SK-N-SH (cell line): ENCODE results near the gene PKNOX2. TPM values are rescaled to one million over a fixed set of nuclear protein-coding genes. Genes with fewer than 3 reads are reported as not detected.

Source experiments
- CTCF ChIA-PET: fragments of 300-600, 350-600 bp; formaldehyde crosslinking; extraction: SDS; loops from one replicate; lab custom pipeline; 2021; lab: Yijun Ruan, JAX
- POLR2A ChIA-PET: fragments of 350-600 bp; sonication (Branson Sonifier 250); formaldehyde crosslinking; extraction: SDS; loops from one replicate; lab custom pipeline; 2020; ENCODE audit warnings: antibody characterized with exemption, inconsistent platforms; lab: Yijun Ruan, JAX
- DNase-seq: peaks from one replicate; pipeline ENCODE4 v3.0.0; 2012
- H2AFZ ChIP-seq: fragments of 200-600 bp; sonication (generic); 2 replicates; pipeline ENCODE4 v1.8.1; 2016; ENCODE audit warnings: antibody characterized with exemption, mild to moderate bottlenecking, low read depth
- H3F3A ChIP-seq: fragments of 200-600 bp; sonication (generic); replicated peaks from 2 replicates; pipeline ENCODE3; 2016; ENCODE audit warnings: antibody characterized with exemption, mild to moderate bottlenecking; ENCODE audit not compliant: insufficient read depth
- H3K27ac ChIP-seq, 2 experiments: fragments of 200-500 bp in 1 of 2; fragments of 200-600 bp in 1 of 2; sonication (Bioruptor generic) in 1 of 2; sonication (generic), shearing (Covaris generic) in 1 of 2; 2 replicates each; pipeline versions ENCODE4 v1.5.1 to v1.6.1; 2014 to 2016; ENCODE audit warnings: low read depth in 2 of 2, inconsistent platforms in 1 of 2, low read length in 1 of 2, mild to moderate bottlenecking in 1 of 2, mixed read lengths in 1 of 2
- H3K27me3 ChIP-seq: fragments of 200-600 bp; sonication (generic), shearing (Covaris generic); 2 replicates; pipeline ENCODE4 v1.6.1; 2016; ENCODE audit warnings: mixed run types; ENCODE audit not compliant: insufficient read depth
- H3K36me3 ChIP-seq, 2 experiments: fragments of 200-500 bp in 1 of 2; fragments of 200-600 bp in 1 of 2; sonication (Bioruptor generic) in 1 of 2; sonication (generic) in 1 of 2; replicated peaks in 1 of 2; 2 replicates each; pipeline versions ENCODE3 to v1.5.1; 2014 to 2016; ENCODE audit warnings: low read length in 1 of 2, mild to moderate bottlenecking in 1 of 2; ENCODE audit not compliant: insufficient read depth in 2 of 2, control insufficient read depth in 1 of 2
- H3K4me1 ChIP-seq, 2 experiments: fragments of 200-500 bp in 1 of 2; fragments of 200-600 bp in 1 of 2; sonication (Bioruptor generic) in 1 of 2; sonication (generic), shearing (Covaris generic) in 1 of 2; 2 replicates each; pipeline versions ENCODE4 v1.5.1 to v1.6.1; 2014 to 2016; ENCODE audit warnings: low read depth in 1 of 2, low read length in 1 of 2, mixed run types in 1 of 2; ENCODE audit not compliant: insufficient read depth in 2 of 2, control insufficient read depth in 1 of 2
- H3K4me2 ChIP-seq: fragments of 200-600 bp; sonication (generic), shearing (Covaris generic); 2 replicates; pipeline ENCODE4 v1.6.1; 2017; ENCODE audit warnings: mixed run types
- H3K4me3 ChIP-seq, 2 experiments: fragments of 200-500 bp in 1 of 2; fragments of 200-600 bp in 1 of 2; sonication (Bioruptor generic) in 1 of 2; sonication (generic), shearing (Covaris generic) in 1 of 2; 2 replicates each; pipeline versions ENCODE4 v1.5.1 to v1.8.1; 2014 to 2016; ENCODE audit warnings: low read depth in 2 of 2, inconsistent platforms in 1 of 2, low read length in 1 of 2, mild to moderate bottlenecking in 1 of 2, mixed read lengths in 1 of 2, moderate library complexity in 1 of 2
- H3K79me2 ChIP-seq: fragments of 200-600 bp; sonication (generic); 2 replicates; pipeline ENCODE4 v1.8.1; 2017; ENCODE audit warnings: mild to moderate bottlenecking; ENCODE audit not compliant: insufficient read depth
- H3K9ac ChIP-seq: fragments of 200-600 bp; sonication (generic); 2 replicates; pipeline ENCODE4 v1.6.1; 2017; ENCODE audit warnings: mixed run types
- H3K9me2 ChIP-seq: fragments of 200-600 bp; sonication (generic); 2 replicates; pipeline ENCODE4 v1.6.1; 2017; ENCODE audit warnings: mixed run types
- H3K9me3 ChIP-seq: fragments of 200-600 bp; sonication (generic); 2 replicates; pipeline ENCODE4 v1.6.1; 2017; ENCODE audit warnings: mixed run types, mild to moderate bottlenecking, moderate library complexity
- H4K20me1 ChIP-seq: fragments of 200-600 bp; sonication (generic); 2 replicates; pipeline ENCODE4 v1.6.1; 2017; ENCODE audit warnings: mild to moderate bottlenecking, mixed run types; ENCODE audit not compliant: insufficient read depth
- ELF1 ChIP-seq: IDR thresholded peaks from 2 replicates; pipeline ENCODE4 v1.4.0; 2012
- FOXJ3 ChIP-seq: sonication (generic); formaldehyde crosslinking; IDR thresholded peaks from 2 replicates; pipeline ENCODE4 v1.5.1; 2020; ENCODE audit warnings: mild to moderate bottlenecking, missing genetic modification reagents
- FOXM1 ChIP-seq: IDR thresholded peaks from 2 replicates; pipeline ENCODE4 v1.4.0; 2012; ENCODE audit warnings: low read depth, mild to moderate bottlenecking
- GATA2 ChIP-seq: sonication (generic); formaldehyde crosslinking; IDR thresholded peaks from 2 replicates; pipeline ENCODE4 v1.5.0; 2020; ENCODE audit warnings: mild to moderate bottlenecking, missing genetic modification reagents
- IRF3 ChIP-seq: fragments of 150-350 bp; IDR thresholded peaks from 2 replicates; pipeline ENCODE4 v1.6.1; 2016; ENCODE audit warnings: mild to moderate bottlenecking, low read depth, low read length
- MAX ChIP-seq: IDR thresholded peaks from 2 replicates; pipeline ENCODE4 v1.4.0; 2012; ENCODE audit warnings: low read depth
- NFIC ChIP-seq: IDR thresholded peaks from 2 replicates; pipeline ENCODE4 v1.4.0; 2012; ENCODE audit warnings: borderline replicate concordance
- NRF1 ChIP-seq: IDR thresholded peaks from 2 replicates; pipeline ENCODE4 v1.6.1; 2012; ENCODE audit warnings: low read depth, mild to moderate bottlenecking, low read length
- POLR2AphosphoS5 ChIP-seq: IDR thresholded peaks from 2 replicates; pipeline ENCODE4 v1.6.1; 2012; ENCODE audit warnings: low read depth, low read length
- RAD21 ChIP-seq: IDR thresholded peaks from 2 replicates; pipeline ENCODE4 v1.6.1; 2012; ENCODE audit warnings: mild to moderate bottlenecking, low read length
- RCOR1 ChIP-seq: fragments of 150-350 bp; IDR thresholded peaks from 2 replicates; pipeline ENCODE4 v1.6.1; 2017; ENCODE audit warnings: antibody characterized with exemption, low read length
- REST ChIP-seq: IDR thresholded peaks from 2 replicates; pipeline ENCODE4 v1.6.1; 2012; ENCODE audit warnings: mild to moderate bottlenecking, low read depth, low read length, moderate library complexity
- RXRA ChIP-seq: IDR thresholded peaks from 2 replicates; pipeline ENCODE4 v1.4.0; 2012; ENCODE audit warnings: low read depth, mild to moderate bottlenecking, borderline replicate concordance
- SIN3A ChIP-seq: IDR thresholded peaks from 2 replicates; pipeline ENCODE4 v1.6.1; 2012; ENCODE audit warnings: low read depth, mild to moderate bottlenecking, low read length, moderate library complexity, borderline replicate concordance
- TCF12 ChIP-seq: IDR thresholded peaks from 2 replicates; pipeline ENCODE4 v1.4.0; 2012
- TEAD4 ChIP-seq: IDR thresholded peaks from 2 replicates; pipeline ENCODE4 v1.4.0; 2012; ENCODE audit warnings: mild to moderate bottlenecking, borderline replicate concordance; ENCODE audit not compliant: insufficient read depth
- USF1 ChIP-seq: IDR thresholded peaks from 2 replicates; pipeline ENCODE4 v1.4.0; 2012; ENCODE audit warnings: low read depth, borderline replicate concordance
- USF2 ChIP-seq: fragments of 150-350 bp; IDR thresholded peaks from 2 replicates; pipeline ENCODE4 v1.6.1; 2017; ENCODE audit warnings: antibody characterized with exemption, low read length, low read depth, borderline replicate concordance
- YY1 ChIP-seq: IDR thresholded peaks from 2 replicates; pipeline ENCODE4 v1.4.0; 2012; ENCODE audit warnings: low read depth, mild to moderate bottlenecking
- WGBS: methylation state at CpG from one replicate; pipeline ENCODE4 v1.1.6; 2017; ENCODE audit warnings: low lambda C conversion rate; 5-methylcytosine and 5-hydroxymethylcytosine counted together
- polyA plus RNA-seq, 3 experiments: library from polyadenylated mRNA; depleted of rRNA; stranded (reverse); fragments of >200 nt; gene quantifications; 2 replicates each; pipeline ENCODE4 v1.2.3, GENCODE V29; 2012

Gene PKNOX2
- polyA plus RNA-seq, 1 of the 3 experiments (the other 2 are of a cell fraction): 0.02 TPM

GRCh38 chr11:125148743-125149142, 15.8 kb upstream of the PKNOX2 start:
- H3K9me2 ChIP-seq: no peaks in the 10 kb centered on the region
- POLR2A ChIA-PET: no interaction called here
- CTCF ChIA-PET: interaction anchor here (1.5 to 1.8 kb wide), 4 partner anchors 8 to 256 kb away, joined by 4 to 8 read pairs (median 6); no protein-coding TSS in a partner anchor
- H4K20me1 ChIP-seq: no peaks in the 10 kb centered on the region
- DNase-seq: no peak
- TF ChIP-seq USF2 (no peak), REST (no peak), FOXM1 (no peak), SIN3A (no peak), TEAD4 (no peak), ELF1 (no peak), GATA2 (no peak), RXRA (no peak), RAD21 (no peak), POLR2AphosphoS5 (no peak), NFIC (no peak), MAX (no peak), FOXJ3 (CRISPR knock-in tag) (no peak), NRF1 (no peak), RCOR1 (no peak), YY1 (no peak), USF1 (no peak), IRF3 (no peak), TCF12 (no peak)
- TF ChIP-seq, all 33 proteins: peak for 0
- Histone ChIP-seq H3K36me3 (no peaks in the 10 kb centered on the region), H3K4me3 (no peak overlapping the region), H2AFZ (no peak overlapping the region), H3K79me2 (no peaks in the 10 kb centered on the region), H3F3A (no peaks in the 10 kb centered on the region), H3K4me1 (no peaks in the 10 kb centered on the region), H3K27ac (no peak overlapping the region), H3K27me3 (0 out of 2 replicates have a peak, but pooled peaks cover 11% of the 10 kb centered on the region), H3K9ac (no peak overlapping the region), H3K4me2 (no peak overlapping the region), H3K9me3 (no peaks in the 10 kb centered on the region)
- WGBS: 70% methylated on average over 5 of the region's 5 CpGs
